ENCODE results near the gene PCSK9. TPM values are rescaled to one million over a fixed set of nuclear protein-coding genes. Genes with fewer than 3 reads are reported as not detected.

The PCSK9 gene
- total RNA-seq, 4 donors from 2014 or later: 0.44 to 4.3 (median 2.5) TPM

DNA sequence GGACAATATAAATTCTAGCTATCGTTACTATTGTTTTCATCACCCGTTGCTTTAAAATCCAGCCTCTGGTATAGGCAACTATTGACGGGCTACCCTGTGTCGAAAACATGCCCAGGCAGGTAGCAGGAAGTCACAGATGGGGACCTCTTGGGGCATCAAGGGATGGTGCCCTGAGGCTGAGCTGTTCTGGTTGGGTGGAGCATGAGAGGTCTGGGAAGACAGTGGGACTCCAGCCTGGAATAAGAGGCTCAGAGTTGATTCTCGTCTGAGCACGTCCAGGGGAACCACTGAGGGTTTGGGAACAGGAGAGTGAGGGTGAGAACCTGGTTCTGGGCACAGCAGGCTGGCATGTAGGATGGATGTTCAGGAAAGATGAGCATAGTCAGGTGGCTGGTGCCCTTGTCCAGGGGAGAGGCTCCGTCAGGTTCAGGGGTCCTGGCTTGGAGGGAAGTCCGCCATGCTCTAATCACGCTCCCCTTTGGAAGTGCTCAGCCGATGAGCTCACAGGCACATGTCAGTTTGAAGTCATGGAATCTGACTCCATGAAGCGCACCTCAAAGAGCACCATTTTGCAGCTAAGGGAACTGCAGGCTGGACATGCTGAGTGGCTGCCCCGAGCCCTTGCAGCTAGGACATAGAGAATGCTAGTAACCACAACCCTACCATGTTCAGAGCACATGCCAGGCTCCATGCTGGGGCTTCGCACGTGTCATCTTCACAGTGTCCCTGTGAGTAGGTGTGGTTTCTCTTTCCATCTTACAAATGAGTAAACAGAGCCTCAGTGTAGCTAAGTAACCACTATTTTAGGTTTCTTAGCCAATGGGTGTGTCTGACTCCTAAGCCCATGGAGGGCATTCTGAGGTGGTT, 21.0 kb downstream of the PCSK9 start:
- WGBS, 2 donors: 87 to 91% methylated on average over 10 to 14 of the region's 14 CpGs
- H3K4me1 ChIP-seq: peaks cover 0 to 16% (median 0%) of the 10 kb centered on the region in 4 donors
- no peaks in the 10 kb centered on the region for H3K36me3 ChIP-seq
- no peak overlapping the region for H3K27ac ChIP-seq
- H3K9me3 ChIP-seq: no peaks in the 10 kb centered on the region
- TF ChIP-seq POLR2A (IDR thresholded peaks at IDR 0.05) (no peak), EP300 (IDR thresholded peaks at IDR 0.05) (no peak)
- TF ChIP-seq, protein P1, sequence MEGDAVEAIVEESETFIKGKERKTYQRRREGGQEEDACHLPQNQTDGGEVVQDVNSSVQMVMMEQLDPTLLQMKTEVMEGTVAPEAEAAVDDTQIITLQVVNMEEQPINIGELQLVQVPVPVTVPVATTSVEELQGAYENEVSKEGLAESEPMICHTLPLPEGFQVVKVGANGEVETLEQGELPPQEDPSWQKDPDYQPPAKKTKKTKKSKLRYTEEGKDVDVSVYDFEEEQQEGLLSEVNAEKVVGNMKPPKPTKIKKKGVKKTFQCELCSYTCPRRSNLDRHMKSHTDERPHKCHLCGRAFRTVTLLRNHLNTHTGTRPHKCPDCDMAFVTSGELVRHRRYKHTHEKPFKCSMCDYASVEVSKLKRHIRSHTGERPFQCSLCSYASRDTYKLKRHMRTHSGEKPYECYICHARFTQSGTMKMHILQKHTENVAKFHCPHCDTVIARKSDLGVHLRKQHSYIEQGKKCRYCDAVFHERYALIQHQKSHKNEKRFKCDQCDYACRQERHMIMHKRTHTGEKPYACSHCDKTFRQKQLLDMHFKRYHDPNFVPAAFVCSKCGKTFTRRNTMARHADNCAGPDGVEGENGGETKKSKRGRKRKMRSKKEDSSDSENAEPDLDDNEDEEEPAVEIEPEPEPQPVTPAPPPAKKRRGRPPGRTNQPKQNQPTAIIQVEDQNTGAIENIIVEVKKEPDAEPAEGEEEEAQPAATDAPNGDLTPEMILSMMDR (IDR thresholded peaks at IDR 0.05): no peak
- H3K4me3 ChIP-seq: no peak overlapping the region
- no peak for DNase-seq (ENCODE audit: low spot score in 2 of 2)
- H3K27me3 ChIP-seq: no peaks in the 10 kb centered on the region

DNA sequence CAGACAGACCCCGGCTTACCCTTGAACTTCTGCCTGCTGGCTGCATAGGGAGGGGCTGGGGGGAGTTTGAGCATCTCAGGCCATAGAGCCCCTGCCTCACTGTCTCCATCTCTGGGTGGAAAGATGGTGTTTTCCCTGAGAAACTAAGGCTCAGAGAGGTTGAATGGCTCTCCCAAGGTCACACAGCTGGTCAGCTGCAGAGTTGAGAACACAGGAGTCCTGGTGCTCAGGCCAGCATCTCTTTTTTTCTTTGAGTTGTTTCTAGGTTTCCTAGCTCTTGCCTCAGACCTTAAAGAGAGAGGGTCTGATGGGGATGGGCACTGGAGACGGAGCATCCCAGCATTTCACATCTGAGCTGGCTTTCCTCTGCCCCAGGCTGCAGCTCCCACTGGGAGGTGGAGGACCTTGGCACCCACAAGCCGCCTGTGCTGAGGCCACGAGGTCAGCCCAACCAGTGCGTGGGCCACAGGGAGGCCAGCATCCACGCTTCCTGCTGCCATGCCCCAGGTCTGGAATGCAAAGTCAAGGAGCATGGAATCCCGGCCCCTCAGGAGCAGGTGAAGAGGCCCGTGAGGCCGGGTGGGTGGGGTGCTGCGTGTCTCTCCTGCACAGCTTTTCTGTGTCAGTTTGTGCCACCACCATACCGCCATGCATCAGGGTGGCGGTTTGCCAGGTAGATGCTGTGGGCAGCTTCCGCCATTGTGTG, 21.8 kb downstream of the PCSK9 start:
- H3K4me1 ChIP-seq: peaks cover 0 to 17% (median 0%) of the 10 kb centered on the region in 4 donors
- TF ChIP-seq EP300 (IDR thresholded peaks at IDR 0.05): no peak
- TF ChIP-seq, protein P1 (IDR thresholded peaks at IDR 0.05): no peak
- TF ChIP-seq POLR2A (IDR thresholded peaks at IDR 0.05): no peak
- no peak overlapping the region for H3K4me3 ChIP-seq
- H3K36me3 ChIP-seq: peaks cover 0 to 5% (median 0%) of the 10 kb centered on the region in 3 donors
- H3K27me3 ChIP-seq: no peaks in the 10 kb centered on the region
- no peak for DNase-seq (ENCODE audit: low spot score in 2 of 2)
- 61 to 74% methylated on average over 12 to 13 of the region's 13 CpGs for WGBS, 2 donors
- no peaks in the 10 kb centered on the region for H3K9me3 ChIP-seq
- no peak overlapping the region for H3K27ac ChIP-seq

DNA sequence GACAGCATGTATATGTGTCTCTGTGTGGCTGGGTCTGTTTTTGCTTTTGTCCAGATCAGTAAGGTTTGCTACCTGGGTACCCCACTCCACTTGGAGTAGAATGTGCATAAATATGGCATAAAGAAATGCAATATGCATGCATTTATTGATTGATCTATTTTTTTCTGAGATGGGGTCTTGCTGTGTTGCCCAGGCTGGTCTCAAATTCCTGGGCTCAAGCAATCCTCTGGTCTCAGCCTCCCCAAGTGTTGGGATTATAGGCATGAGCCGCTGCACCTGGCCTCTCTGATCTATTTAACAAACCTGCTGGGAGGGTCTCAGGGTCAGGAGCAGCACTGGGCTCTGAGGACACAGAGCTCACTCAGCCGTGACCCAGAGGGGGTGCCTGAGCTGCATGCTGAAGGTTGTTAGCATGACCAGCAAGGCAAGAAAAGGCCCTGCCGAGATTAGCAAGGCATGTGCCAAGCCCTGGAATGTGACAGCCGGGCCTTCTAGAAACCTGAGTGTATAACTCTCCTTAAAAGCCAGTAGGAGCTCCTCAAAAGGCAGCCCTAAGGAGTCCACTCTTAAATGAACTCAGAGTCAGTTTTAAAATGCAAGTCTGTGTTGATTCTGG, 22.5 kb downstream of the PCSK9 start:
- H3K36me3 ChIP-seq: peaks cover 0 to 12% (median 0%) of the 10 kb centered on the region in 3 donors
- no peaks in the 10 kb centered on the region for H3K9me3 ChIP-seq
- DNase-seq (ENCODE audit: low spot score in 2 of 2): no peak
- WGBS, 2 donors: 75 to 79% methylated on average over 4 of the region's 4 CpGs
- H3K4me1 ChIP-seq: peaks cover 0 to 17% (median 0%) of the 10 kb centered on the region in 4 donors
- H3K27me3 ChIP-seq: no peaks in the 10 kb centered on the region
- TF ChIP-seq POLR2A (IDR thresholded peaks at IDR 0.05): no peak
- TF ChIP-seq, protein P1 (IDR thresholded peaks at IDR 0.05): no peak
- no peak for TF ChIP-seq EP300 (IDR thresholded peaks at IDR 0.05)
- H3K4me3 ChIP-seq: no peak overlapping the region
- H3K27ac ChIP-seq: no peak overlapping the region

DNA sequence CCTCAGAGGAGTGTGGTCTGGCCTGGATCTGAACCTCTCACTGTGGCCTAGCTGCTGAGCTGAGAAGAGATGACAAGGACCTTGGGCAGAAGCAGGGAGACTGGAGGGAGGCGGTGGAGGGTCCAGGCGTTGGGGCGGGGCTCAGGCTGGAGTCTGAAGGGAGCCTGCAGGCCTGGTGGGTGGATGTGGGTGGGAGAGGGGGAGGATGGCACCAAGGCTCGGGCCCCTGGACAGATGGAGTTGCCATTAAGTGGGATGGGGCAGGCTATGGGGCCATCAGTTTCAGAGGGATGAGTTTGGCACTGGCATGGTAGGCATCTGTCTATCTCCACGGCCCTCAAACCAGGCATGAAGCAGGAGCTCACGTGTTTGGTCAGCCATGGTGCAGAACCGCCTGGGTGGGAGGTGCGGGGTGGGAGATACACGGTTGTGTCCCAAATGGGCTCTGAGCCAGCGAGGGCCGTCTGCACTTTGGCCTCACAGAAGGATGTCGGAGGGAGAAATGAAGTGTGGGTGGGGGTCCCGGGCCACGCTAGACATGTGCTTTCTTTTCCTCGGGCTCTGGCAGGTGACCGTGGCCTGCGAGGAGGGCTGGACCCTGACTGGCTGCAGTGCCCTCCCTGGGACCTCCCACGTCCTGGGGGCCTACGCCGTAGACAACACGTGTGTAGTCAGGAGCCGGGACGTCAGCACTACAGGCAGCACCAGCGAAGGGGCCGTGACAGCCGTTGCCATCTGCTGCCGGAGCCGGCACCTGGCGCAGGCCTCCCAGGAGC, 23.6 kb downstream of the PCSK9 start:
- no peak for DNase-seq (ENCODE audit: low spot score in 2 of 2)
- no peak overlapping the region for H3K4me3 ChIP-seq
- H3K4me1 ChIP-seq: peaks cover 0 to 17% (median 0%) of the 10 kb centered on the region in 4 donors
- 84 to 89% methylated on average over 23 to 29 of the region's 29 CpGs for WGBS, 2 donors
- no peak overlapping the region for H3K27ac ChIP-seq
- no peaks in the 10 kb centered on the region for H3K9me3 ChIP-seq
- TF ChIP-seq POLR2A (IDR thresholded peaks at IDR 0.05) (no peak), EP300 (IDR thresholded peaks at IDR 0.05) (no peak)
- TF ChIP-seq, protein P1 (IDR thresholded peaks at IDR 0.05): no peak
- no peaks in the 10 kb centered on the region for H3K27me3 ChIP-seq
- peaks cover 0 to 24% (median 0%) of the 10 kb centered on the region in 3 donors for H3K36me3 ChIP-seq
